K562 (cell line): Measurements from ENCODE around the gene TRIM62. TPM values are rescaled to one million over a fixed set of nuclear protein-coding genes. Genes with fewer than 3 reads are reported as not detected.

Source experiments
- ATAC-seq: fragments of 200-7000 bp; cut with Tn5 transposase; 3 replicates; pipeline ENCODE4 v1.9.1; 2020; ENCODE audit warnings: moderate library complexity
- BruUV-seq: library from RNA; stranded (reverse); fragments of 400-500 nt; replicated peaks from 2 replicates; lab custom pipeline; 2021; lab: Mats Ljungman, UMichigan
- CTCF ChIA-PET: fragments of 300-600 bp; formaldehyde crosslinking; extraction: SDS; loops from one replicate; lab custom pipeline; 2021; ENCODE audit warnings: low intra/inter-chr PET ratio; lab: Yijun Ruan, JAX
- POLR2A ChIA-PET: fragments of 300-600, 350-650 bp; sonication (Branson Sonifier 250); formaldehyde crosslinking; extraction: SDS; loops from one replicate; lab custom pipeline; 2021; ENCODE audit warnings: antibody characterized with exemption, inconsistent platforms; lab: Yijun Ruan, JAX
- DNase-seq, 4 experiments: peaks; one replicate each; pipeline versions ENCODE4 v3.0.0 to v3.0.0-alpha.2; 2011 to 2018; ENCODE audit warnings: low spot score in 3 of 4, mixed read lengths in 3 of 4; ENCODE audit errors: extremely low read depth in 1 of 4
- FAIRE-seq: peaks from 2 replicates; lab custom pipeline; 2011; peaks lifted over from hg19 to GRCh38; lab: Jason Lieb, UNC
- H2AFZ ChIP-seq: 2 replicates; pipeline ENCODE4 v1.6.0; 2011; ENCODE audit warnings: low read depth, low read length, control low read depth, inconsistent platforms
- H3K27ac ChIP-seq: fragments of 200-600 bp; 3 replicates; pipeline ENCODE4 v1.8.0; 2011; ENCODE audit warnings: low read depth, mild to moderate bottlenecking, control low read depth, inconsistent platforms, low read length, moderate library complexity, mixed read lengths; ENCODE audit errors: extremely low read depth
- H3K27me3 ChIP-seq, 2 experiments: fragments of 300-600 bp in 1 of 2; 2 replicates in 1 of 2; 3 replicates in 1 of 2; pipeline versions ENCODE4 v1.6.0 to v1.8.0; 2011; ENCODE audit warnings: inconsistent platforms in 2 of 2, low read length in 2 of 2, mild to moderate bottlenecking in 1 of 2, mixed read lengths in 1 of 2, moderate library complexity in 1 of 2; ENCODE audit not compliant: control insufficient read depth in 2 of 2, insufficient read depth in 2 of 2
- H3K36me3 ChIP-seq: fragments of 300-600 bp; 3 replicates; pipeline ENCODE4 v1.8.0; 2011; ENCODE audit warnings: mild to moderate bottlenecking, low read length, inconsistent platforms; ENCODE audit not compliant: control insufficient read depth, insufficient read depth
- H3K4me1 ChIP-seq, 2 experiments: fragments of 200-600 bp in 1 of 2; replicated peaks in 1 of 2; 2 replicates in 1 of 2; 3 replicates in 1 of 2; pipeline versions ENCODE4 v1.5.1 to v1.8.0; 2011; ENCODE audit warnings: inconsistent platforms in 2 of 2, low read length in 2 of 2, mild to moderate bottlenecking in 1 of 2, mixed read lengths in 1 of 2, moderate library complexity in 1 of 2; ENCODE audit not compliant: control insufficient read depth in 2 of 2, insufficient read depth in 2 of 2
- H3K4me2 ChIP-seq: 2 replicates; pipeline ENCODE4 v1.6.1; 2011; ENCODE audit warnings: low read length, control low read depth, inconsistent platforms, mixed read lengths; ENCODE audit not compliant: insufficient read depth
- H3K4me3 ChIP-seq: fragments of 200-600 bp; sonication (generic), shearing (Covaris generic); 2 replicates; pipeline ENCODE4 v1.5.1; 2016; ENCODE audit warnings: control low read depth, inconsistent platforms
- H3K79me2 ChIP-seq: fragments of 200-600 bp; 3 replicates; pipeline ENCODE4 v1.8.0; 2011; ENCODE audit warnings: low read length, inconsistent platforms; ENCODE audit not compliant: control insufficient read depth, insufficient read depth
- H3K9ac ChIP-seq, 2 experiments: 2 replicates each; pipeline versions ENCODE4 v1.6.0 to v1.6.1; 2011; ENCODE audit warnings: low read depth in 2 of 2, low read length in 2 of 2, control low read depth in 1 of 2, inconsistent platforms in 1 of 2, mild to moderate bottlenecking in 1 of 2, mixed read lengths in 1 of 2; ENCODE audit not compliant: insufficient read depth in 1 of 2
- H3K9me1 ChIP-seq: one replicate; pipeline ENCODE4 v1.6.0; 2011; ENCODE audit warnings: inconsistent platforms, mild to moderate bottlenecking, low read length, moderate library complexity; ENCODE audit not compliant: control insufficient read depth, insufficient read depth
- H3K9me3 ChIP-seq: replicated peaks from 2 replicates; pipeline ENCODE4 v1.5.1; 2011; ENCODE audit warnings: low read depth, low read length, inconsistent platforms; ENCODE audit not compliant: control insufficient read depth, insufficient read depth
- H4K20me1 ChIP-seq: replicated peaks from 2 replicates; pipeline ENCODE4 v1.6.1; 2011; ENCODE audit warnings: low read length, inconsistent platforms, mixed read lengths; ENCODE audit not compliant: control insufficient read depth, insufficient read depth
- CEBPB ChIP-seq: fragments of 450-650 bp; IDR thresholded peaks from 2 replicates; pipeline ENCODE4 v1.6.1; 2016; ENCODE audit warnings: missing genetic modification characterization, missing compliant biosample characterization
- CEBPG ChIP-seq, 3 experiments: fragments of 200-800 bp in 1 of 3; sonication (Bioruptor generic) in 1 of 3; sonication (generic) in 1 of 3; formaldehyde crosslinking in 1 of 3; IDR thresholded peaks in 2 of 3; conservative IDR thresholded peaks in 1 of 3; 2 replicates each; pipeline versions ENCODE4 v1.6.1 to v1.8.0; 2016 to 2022; ENCODE audit warnings: missing compliant biosample characterization in 2 of 3, missing genetic modification characterization in 2 of 3, mild to moderate bottlenecking in 1 of 3, missing genetic modification reagents in 1 of 3
- MEIS2 ChIP-seq: fragments of 450-650 bp; IDR thresholded peaks from 2 replicates; pipeline ENCODE4 v1.6.1; 2014; ENCODE audit warnings: mild to moderate bottlenecking; ENCODE audit not compliant: partially characterized antibody
- NFE2 ChIP-seq: IDR thresholded peaks from 2 replicates; pipeline ENCODE4 v1.6.1; 2014; ENCODE audit warnings: antibody characterized with exemption, low read depth
- NONO ChIP-seq, 2 experiments: fragments of 200-400 bp in 1 of 2; fragments of 450-650 bp in 1 of 2; formaldehyde crosslinking in 1 of 2; IDR thresholded peaks; 2 replicates each; pipeline ENCODE4 v1.6.1; 2017; ENCODE audit warnings: low read depth in 2 of 2, mild to moderate bottlenecking in 2 of 2, moderate library complexity in 2 of 2, low read length in 1 of 2
- RBM17 ChIP-seq: fragments of 200-400 bp; formaldehyde crosslinking; IDR thresholded peaks from 2 replicates; pipeline ENCODE4 v1.6.1; 2017; ENCODE audit warnings: low read depth, mild to moderate bottlenecking, low read length, borderline replicate concordance
- WGBS: fragments of 100-300 bp; shearing (Covaris generic); methylation state at CpG from one replicate; pipeline ENCODE4 v1.1.6; 2016; ENCODE audit warnings: low coverage, mixed read lengths; ENCODE audit not compliant: insufficient coverage; ENCODE audit errors: missing lambda C conversion rate; 5-methylcytosine and 5-hydroxymethylcytosine counted together
- in situ Hi-C: fragments of 300-500 bp; cut with MboI; formaldehyde crosslinking; loops from 4 replicates; pipeline ENCODE4 v1.15.0; 2018; ENCODE audit warnings: inconsistent platforms, mixed read lengths
- intact Hi-C: fragments of 100-400 bp; cut with micrococcal nuclease; formaldehyde crosslinking; loops from 2 replicates; pipeline ENCODE4 v1.14.2; 2022
- polyA plus RNA-seq, 8 experiments: library from polyadenylated mRNA; depleted of rRNA in 4 of 8; stranded (reverse) in 5 of 8; unstranded in 3 of 8; fragments of >200 nt; fragmentation: Nextera tagmentation in 2 of 8; fragmentation: Illumina TruSeq in 1 of 8; extraction: Ambion mirVana in 2 of 8; extraction: Trizol in 1 of 8; gene quantifications; 2 replicates each; pipeline versions ENCODE4 v1.2.1 to v1.2.3, GENCODE V29; 2011 to 2014; ENCODE audit warnings: inconsistent platforms in 1 of 8, missing spikeins in 1 of 8
- total RNA-seq, 7 experiments: library from RNA; depleted of rRNA in 6 of 7; stranded (reverse); fragments of >200 nt in 6 of 7; fragmentation: Illumina TruSeq in 2 of 7; extraction: Trizol in 2 of 7; gene quantifications; 2 replicates each; pipeline versions ENCODE4 v1.2.1 to v1.2.3, GENCODE V29; 2011 to 2021; ENCODE audit warnings: low replicate concordance in 1 of 7
- TF ChIP-seq, protein P1 (sequence below), 3 experiments: fragments of 200-800 bp in 1 of 3; fragments of 250-450 bp in 1 of 3; fragments of 450-650 bp in 1 of 3; sonication (Bioruptor Pico) in 1 of 3; sonication (Bioruptor generic) in 1 of 3; formaldehyde crosslinking in 1 of 3; IDR thresholded peaks; 2 replicates each; pipeline versions ENCODE4 v1.6.1 to v1.8.0; 2016 to 2022; ENCODE audit warnings: mild to moderate bottlenecking in 2 of 3, missing genetic modification characterization in 2 of 3, missing compliant biosample characterization in 1 of 3, moderate library complexity in 1 of 3

TRIM62 gene
- total and polyA plus RNA-seq, 9 of the 15 experiments (the other 6 are each of a cell fraction or from before 2014, with no cell fraction given), result 0.18 to 2.3 (median 0.52) TPM

- ChIA-PET POLR2A (interaction anchor here (0.6 to 0.7 kb wide), 3 partner anchors 23 to 41 kb away, joined by 3 read pairs; no protein-coding TSS in a partner anchor), CTCF (interaction anchor here (0.7 kb wide), 1 partner anchor 35 kb away, joined by 3 read pairs; no protein-coding TSS in a partner anchor)
- no peaks in the 10 kb centered on the region for H3K36me3 ChIP-seq
- H4K20me1 ChIP-seq, result no peaks in the 10 kb centered on the region
- ATAC-seq, result no peak
- FAIRE-seq, result no peak
- DNase-seq, result no peak
- no peaks in the 10 kb centered on the region for H3K79me2 ChIP-seq
- TF ChIP-seq, protein P1, sequence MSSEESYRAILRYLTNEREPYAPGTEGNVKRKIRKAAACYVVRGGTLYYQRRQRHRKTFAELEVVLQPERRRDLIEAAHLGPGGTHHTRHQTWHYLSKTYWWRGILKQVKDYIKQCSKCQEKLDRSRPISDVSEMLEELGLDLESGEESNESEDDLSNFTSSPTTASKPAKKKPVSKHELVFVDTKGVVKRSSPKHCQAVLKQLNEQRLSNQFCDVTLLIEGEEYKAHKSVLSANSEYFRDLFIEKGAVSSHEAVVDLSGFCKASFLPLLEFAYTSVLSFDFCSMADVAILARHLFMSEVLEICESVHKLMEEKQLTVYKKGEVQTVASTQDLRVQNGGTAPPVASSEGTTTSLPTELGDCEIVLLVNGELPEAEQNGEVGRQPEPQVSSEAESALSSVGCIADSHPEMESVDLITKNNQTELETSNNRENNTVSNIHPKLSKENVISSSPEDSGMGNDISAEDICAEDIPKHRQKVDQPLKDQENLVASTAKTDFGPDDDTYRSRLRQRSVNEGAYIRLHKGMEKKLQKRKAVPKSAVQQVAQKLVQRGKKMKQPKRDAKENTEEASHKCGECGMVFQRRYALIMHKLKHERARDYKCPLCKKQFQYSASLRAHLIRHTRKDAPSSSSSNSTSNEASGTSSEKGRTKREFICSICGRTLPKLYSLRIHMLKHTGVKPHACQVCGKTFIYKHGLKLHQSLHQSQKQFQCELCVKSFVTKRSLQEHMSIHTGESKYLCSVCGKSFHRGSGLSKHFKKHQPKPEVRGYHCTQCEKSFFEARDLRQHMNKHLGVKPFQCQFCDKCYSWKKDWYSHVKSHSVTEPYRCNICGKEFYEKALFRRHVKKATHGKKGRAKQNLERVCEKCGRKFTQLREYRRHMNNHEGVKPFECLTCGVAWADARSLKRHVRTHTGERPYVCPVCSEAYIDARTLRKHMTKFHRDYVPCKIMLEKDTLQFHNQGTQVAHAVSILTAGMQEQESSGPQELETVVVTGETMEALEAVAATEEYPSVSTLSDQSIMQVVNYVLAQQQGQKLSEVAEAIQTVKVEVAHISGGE (CRISPR knock-in tag; IDR thresholded peaks at IDR 0.05), result no peak
- TF ChIP-seq CEBPG (CRISPR knock-in tag; IDR thresholded peaks at IDR 0.05) (no peak), CEBPG (tag; conservative IDR thresholded peaks at IDR 0.05 in 1 of 2, IDR thresholded peaks at IDR 0.05 in 1 of 2) (peak in 1 of 2 experiments; percentile 72; a peak in 2 of 4 replicates), NONO (IDR thresholded peaks at IDR 0.05; ENCODE audit: low read depth in 2 of 2, low read length in 1 of 2) (no peak), MEIS2 (no peak), NFE2 (no peak), RBM17 (no peak), CEBPB (tag) (peak; percentile 84)
- H3K27me3 ChIP-seq, result peaks cover 11 to 26% of the 10 kb centered on the region in 2 experiments; a peak in 4 of 5 replicates
- BruUV-seq, result no TSS peak
- no peaks in the 10 kb centered on the region for H3K9me1 ChIP-seq
- no peak overlapping the region for H3K4me2 ChIP-seq
- intact Hi-C loops (no loop called here), in situ Hi-C loops (no loop called here)
- peaks cover 0 to 5% of the 10 kb centered on the region in 2 experiments; a peak in 1 of 5 replicates for H3K4me1 ChIP-seq
- no peak overlapping the region for H3K9ac ChIP-seq
- 7% methylated on average over 7 of the region's 7 CpGs for WGBS
- no peak overlapping the region for H3K27ac ChIP-seq
- no peaks in the 10 kb centered on the region for H3K9me3 ChIP-seq
- H3K4me3 ChIP-seq, result no peak overlapping the region
- no peak overlapping the region for H2AFZ ChIP-seq
Observed at GRCh38 chr1:33149453-33150190, 32.2 kb downstream of the TRIM62 start.
